ENCODE measurements around the gene PLEK. TPM values are rescaled to one million over a fixed set of nuclear protein-coding genes. Genes with fewer than 3 reads are reported as not detected.

Gene PLEK
- total RNA-seq, 1 experiment from 2014 or later, result 0.13 TPM

DNA sequence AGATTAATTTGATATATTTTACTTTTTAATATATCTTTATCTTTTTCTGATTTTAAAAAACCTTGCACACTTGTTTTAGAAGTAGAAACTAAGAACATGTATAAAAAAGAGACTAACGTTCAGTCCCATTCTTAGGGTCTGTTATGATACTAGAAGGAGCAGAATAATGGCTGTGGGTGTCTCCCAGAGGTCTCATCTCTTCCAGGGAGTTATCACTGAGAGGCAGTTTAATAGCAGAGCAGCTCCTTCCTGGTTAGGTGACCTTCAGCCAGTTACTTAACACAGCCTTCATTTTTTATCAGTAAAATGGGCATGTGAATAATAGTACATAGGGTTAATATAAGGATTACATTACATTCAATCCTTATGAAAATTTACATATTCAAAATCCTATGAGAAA, 61.4 kb downstream of the PLEK start:
- POLR2A ChIA-PET, result no interaction called here
- CTCF ChIA-PET, result no interaction called here
- no peaks in the 10 kb centered on the region; the same call in 1 of the 2 replicates for H3K27me3 ChIP-seq (ENCODE audit: control insufficient read depth, insufficient read depth, low read length)
- in situ Hi-C loops (cut with HindIII; ENCODE audit: low pct_unique_long_range_greater_than_20kb, low sequenced_read_pairs) (no loop called here), intact Hi-C loops (cut with micrococcal nuclease; ENCODE audit: unreplicated experiment) (no loop called here)
- TF ChIP-seq SIN3A (IDR thresholded peaks at IDR 0.05; ENCODE audit: borderline replicate concordance, insufficient read depth, low read depth, low read length), result no peak
- H3K27ac ChIP-seq (ENCODE audit: low read length), result no peak overlapping the region
- no peaks in the 10 kb centered on the region for H3K9me3 ChIP-seq (ENCODE audit: control insufficient read depth, insufficient read depth, low read depth, low read length)
- no peak for ATAC-seq
- no peak overlapping the region for H3K4me3 ChIP-seq (ENCODE audit: low read depth in 2 of 2, low read length in 2 of 2)
- DNase-seq (ENCODE audit: low read depth, low spot score), result no peak
- H3K36me3 ChIP-seq (ENCODE audit: control insufficient read depth, insufficient read depth, low read length), result no peaks in the 10 kb centered on the region
- H3K4me1 ChIP-seq (ENCODE audit: control insufficient read depth, insufficient read depth, low read length), result no peaks in the 10 kb centered on the region
- BruUV-seq (replicated peaks), result no TSS peak

DNA sequence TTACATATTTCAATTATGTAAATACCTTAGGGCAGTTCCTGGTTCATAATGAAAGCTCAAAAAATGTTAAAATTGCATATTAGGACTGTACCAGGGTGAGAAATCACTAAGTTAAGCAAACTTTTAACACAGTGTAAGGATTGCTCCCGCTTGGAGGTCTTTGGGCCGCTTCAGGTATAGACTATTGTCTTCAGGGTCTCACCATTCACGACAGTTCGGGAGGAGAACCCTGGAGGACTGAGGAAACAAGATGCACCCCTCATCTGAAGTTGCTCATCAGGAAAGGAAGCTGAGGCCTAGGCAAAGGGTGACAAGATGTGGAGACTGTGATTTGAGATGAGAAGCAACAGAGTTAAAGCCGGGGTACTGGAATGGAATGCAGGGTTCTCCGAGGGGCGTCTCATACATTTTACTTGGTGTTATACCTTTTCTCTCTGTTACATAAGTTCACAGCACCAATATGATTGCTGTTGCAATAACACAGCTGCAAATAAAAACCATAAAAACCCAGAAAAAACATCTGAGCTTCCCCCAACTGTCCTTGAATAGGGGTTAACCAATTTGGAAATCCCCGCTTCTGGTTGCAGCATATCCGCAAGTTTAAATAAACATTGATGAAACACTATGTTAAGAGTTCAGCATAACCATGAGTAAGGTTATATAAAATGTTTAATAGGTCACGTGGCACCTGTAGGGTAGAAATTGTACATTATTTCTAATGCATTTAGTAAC, 61.9 kb downstream of the PLEK start:
- DNase-seq (ENCODE audit: low read depth, low spot score), result no peak
- in situ Hi-C loops (cut with HindIII; ENCODE audit: low pct_unique_long_range_greater_than_20kb, low sequenced_read_pairs), result no loop called here
- CTCF ChIA-PET, result no interaction called here

More for the DNA sequence above, 61.9 kb downstream of the PLEK start:
- TF ChIP-seq POLR2AphosphoS5 (IDR thresholded peaks at IDR 0.05; ENCODE audit: low read depth, low read length), result no peak
- TF ChIP-seq, protein P1, sequence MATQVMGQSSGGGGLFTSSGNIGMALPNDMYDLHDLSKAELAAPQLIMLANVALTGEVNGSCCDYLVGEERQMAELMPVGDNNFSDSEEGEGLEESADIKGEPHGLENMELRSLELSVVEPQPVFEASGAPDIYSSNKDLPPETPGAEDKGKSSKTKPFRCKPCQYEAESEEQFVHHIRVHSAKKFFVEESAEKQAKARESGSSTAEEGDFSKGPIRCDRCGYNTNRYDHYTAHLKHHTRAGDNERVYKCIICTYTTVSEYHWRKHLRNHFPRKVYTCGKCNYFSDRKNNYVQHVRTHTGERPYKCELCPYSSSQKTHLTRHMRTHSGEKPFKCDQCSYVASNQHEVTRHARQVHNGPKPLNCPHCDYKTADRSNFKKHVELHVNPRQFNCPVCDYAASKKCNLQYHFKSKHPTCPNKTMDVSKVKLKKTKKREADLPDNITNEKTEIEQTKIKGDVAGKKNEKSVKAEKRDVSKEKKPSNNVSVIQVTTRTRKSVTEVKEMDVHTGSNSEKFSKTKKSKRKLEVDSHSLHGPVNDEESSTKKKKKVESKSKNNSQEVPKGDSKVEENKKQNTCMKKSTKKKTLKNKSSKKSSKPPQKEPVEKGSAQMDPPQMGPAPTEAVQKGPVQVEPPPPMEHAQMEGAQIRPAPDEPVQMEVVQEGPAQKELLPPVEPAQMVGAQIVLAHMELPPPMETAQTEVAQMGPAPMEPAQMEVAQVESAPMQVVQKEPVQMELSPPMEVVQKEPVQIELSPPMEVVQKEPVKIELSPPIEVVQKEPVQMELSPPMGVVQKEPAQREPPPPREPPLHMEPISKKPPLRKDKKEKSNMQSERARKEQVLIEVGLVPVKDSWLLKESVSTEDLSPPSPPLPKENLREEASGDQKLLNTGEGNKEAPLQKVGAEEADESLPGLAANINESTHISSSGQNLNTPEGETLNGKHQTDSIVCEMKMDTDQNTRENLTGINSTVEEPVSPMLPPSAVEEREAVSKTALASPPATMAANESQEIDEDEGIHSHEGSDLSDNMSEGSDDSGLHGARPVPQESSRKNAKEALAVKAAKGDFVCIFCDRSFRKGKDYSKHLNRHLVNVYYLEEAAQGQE (IDR thresholded peaks at IDR 0.05; ENCODE audit: insufficient read depth in 1 of 2, low read depth in 2 of 2, low read length in 1 of 2), result no peak
- TF ChIP-seq SIN3A (IDR thresholded peaks at IDR 0.05; ENCODE audit: borderline replicate concordance, insufficient read depth, low read depth, low read length), result no peak
- no peak for TF ChIP-seq TCF7L2 (IDR thresholded peaks at IDR 0.05; ENCODE audit: low read depth, low read length)
- TF ChIP-seq, protein P2, sequence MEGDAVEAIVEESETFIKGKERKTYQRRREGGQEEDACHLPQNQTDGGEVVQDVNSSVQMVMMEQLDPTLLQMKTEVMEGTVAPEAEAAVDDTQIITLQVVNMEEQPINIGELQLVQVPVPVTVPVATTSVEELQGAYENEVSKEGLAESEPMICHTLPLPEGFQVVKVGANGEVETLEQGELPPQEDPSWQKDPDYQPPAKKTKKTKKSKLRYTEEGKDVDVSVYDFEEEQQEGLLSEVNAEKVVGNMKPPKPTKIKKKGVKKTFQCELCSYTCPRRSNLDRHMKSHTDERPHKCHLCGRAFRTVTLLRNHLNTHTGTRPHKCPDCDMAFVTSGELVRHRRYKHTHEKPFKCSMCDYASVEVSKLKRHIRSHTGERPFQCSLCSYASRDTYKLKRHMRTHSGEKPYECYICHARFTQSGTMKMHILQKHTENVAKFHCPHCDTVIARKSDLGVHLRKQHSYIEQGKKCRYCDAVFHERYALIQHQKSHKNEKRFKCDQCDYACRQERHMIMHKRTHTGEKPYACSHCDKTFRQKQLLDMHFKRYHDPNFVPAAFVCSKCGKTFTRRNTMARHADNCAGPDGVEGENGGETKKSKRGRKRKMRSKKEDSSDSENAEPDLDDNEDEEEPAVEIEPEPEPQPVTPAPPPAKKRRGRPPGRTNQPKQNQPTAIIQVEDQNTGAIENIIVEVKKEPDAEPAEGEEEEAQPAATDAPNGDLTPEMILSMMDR (IDR thresholded peaks at IDR 0.05), result no peak
- no peaks in the 10 kb centered on the region for H3K9me3 ChIP-seq (ENCODE audit: control insufficient read depth, insufficient read depth, low read depth, low read length)
- H3K27me3 ChIP-seq (ENCODE audit: control insufficient read depth, insufficient read depth, low read length), result no peaks in the 10 kb centered on the region; the same call in 1 of the 2 replicates
- no peak overlapping the region for H3K27ac ChIP-seq (ENCODE audit: low read length)
- H3K4me1 ChIP-seq (ENCODE audit: control insufficient read depth, insufficient read depth, low read length), result no peaks in the 10 kb centered on the region
- no peak overlapping the region for H3K4me3 ChIP-seq (ENCODE audit: low read depth in 2 of 2, low read length in 2 of 2)
- intact Hi-C loops (cut with micrococcal nuclease; ENCODE audit: unreplicated experiment), result no loop called here
- no peaks in the 10 kb centered on the region for H3K36me3 ChIP-seq (ENCODE audit: control insufficient read depth, insufficient read depth, low read length)
- BruUV-seq (replicated peaks), result no TSS peak
- POLR2A ChIA-PET, result no interaction called here
- ATAC-seq, result peak; percentile 48; the same call in 1 of the 2 replicates
